ENCODE data around the gene RAPGEF1.
"Not testable (repeated sequence)": the region's sequence is repeated elsewhere in the genome, so short reads cannot be mapped to it uniquely, and the experiment has no call there.

The RAPGEF1 gene

DNA sequence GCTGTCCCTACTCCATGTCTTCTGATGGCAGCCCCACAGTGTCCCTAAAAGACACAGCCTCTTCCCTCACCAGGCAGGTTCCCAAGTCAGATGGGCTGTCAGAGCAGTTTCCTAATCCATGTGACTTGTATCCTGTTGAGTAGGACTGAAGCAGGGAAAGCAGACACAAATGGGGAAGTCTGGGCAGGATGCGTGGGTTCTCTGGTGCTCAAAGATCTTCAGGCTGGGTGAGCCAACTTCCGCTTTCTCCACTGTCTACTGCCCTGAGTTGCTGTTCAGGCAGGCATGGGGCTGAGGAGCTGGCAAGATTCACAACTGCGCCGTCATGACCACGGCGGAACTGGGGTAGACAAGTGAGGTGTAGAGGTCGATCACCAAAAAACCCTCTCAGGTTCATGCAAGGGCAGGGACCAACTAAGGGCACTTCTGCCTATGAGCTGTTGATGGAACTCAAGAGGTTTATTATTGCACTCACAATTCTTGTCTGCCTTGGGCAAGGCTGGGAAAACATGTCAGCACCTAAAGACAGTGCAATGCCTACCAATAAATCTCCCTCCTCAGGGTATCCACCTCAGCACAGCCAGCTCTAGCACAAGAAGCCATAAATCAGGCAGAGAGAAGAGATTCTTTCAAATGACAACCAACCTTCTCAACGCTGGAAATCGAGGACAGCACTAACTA, 83.4 kb downstream of the RAPGEF1 start:
- ChIA-PET CTCF (interaction anchor here (0.8 to 1.4 kb wide), 3 partner anchors 9 to 16 kb away, joined by 3 to 6 read pairs (median 3); no protein-coding TSS in a partner anchor), POLR2A (no interaction called here)
- TF ChIP-seq, protein P1, sequence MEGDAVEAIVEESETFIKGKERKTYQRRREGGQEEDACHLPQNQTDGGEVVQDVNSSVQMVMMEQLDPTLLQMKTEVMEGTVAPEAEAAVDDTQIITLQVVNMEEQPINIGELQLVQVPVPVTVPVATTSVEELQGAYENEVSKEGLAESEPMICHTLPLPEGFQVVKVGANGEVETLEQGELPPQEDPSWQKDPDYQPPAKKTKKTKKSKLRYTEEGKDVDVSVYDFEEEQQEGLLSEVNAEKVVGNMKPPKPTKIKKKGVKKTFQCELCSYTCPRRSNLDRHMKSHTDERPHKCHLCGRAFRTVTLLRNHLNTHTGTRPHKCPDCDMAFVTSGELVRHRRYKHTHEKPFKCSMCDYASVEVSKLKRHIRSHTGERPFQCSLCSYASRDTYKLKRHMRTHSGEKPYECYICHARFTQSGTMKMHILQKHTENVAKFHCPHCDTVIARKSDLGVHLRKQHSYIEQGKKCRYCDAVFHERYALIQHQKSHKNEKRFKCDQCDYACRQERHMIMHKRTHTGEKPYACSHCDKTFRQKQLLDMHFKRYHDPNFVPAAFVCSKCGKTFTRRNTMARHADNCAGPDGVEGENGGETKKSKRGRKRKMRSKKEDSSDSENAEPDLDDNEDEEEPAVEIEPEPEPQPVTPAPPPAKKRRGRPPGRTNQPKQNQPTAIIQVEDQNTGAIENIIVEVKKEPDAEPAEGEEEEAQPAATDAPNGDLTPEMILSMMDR (IDR thresholded peaks at IDR 0.05; ENCODE audit: control extremely low read depth, extremely low read depth, low read depth, missing control alignments), result no peak
- peak; percentile 69 for DNase-seq (ENCODE audit: extremely low spot score)

DNA sequence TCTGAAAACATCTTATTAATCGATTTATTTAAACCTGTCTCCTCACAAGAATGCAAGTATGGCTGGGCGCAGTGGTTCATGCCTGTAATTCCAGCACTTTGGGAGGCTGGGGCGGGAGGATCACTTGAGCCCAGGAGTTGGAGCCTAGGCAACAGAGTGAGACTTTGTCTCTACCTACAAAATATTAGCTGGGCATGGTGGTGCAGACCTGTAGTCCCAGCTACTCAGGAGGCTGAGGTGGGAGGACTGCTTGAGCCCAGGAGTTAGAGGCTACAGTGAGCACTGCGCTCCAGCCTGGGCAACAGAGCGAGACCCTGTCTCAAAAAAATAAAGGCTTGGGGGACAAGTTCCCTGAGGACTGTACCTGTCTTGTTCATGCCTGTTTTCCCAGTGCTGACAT, 85.5 kb downstream of the RAPGEF1 start:
- CTCF ChIA-PET, result interaction anchor here (1.2 to 4.8 kb wide), 3 partner anchors 11 to 84 kb away, joined by 3 to 27 read pairs (median 5); no protein-coding TSS in a partner anchor
- not testable (repeated sequence) for DNase-seq (ENCODE audit: extremely low spot score)
- POLR2A ChIA-PET, result interaction anchor here (1.2 kb wide), 1 partner anchor 12 kb away, joined by 3 read pairs; no protein-coding TSS in a partner anchor

DNA sequence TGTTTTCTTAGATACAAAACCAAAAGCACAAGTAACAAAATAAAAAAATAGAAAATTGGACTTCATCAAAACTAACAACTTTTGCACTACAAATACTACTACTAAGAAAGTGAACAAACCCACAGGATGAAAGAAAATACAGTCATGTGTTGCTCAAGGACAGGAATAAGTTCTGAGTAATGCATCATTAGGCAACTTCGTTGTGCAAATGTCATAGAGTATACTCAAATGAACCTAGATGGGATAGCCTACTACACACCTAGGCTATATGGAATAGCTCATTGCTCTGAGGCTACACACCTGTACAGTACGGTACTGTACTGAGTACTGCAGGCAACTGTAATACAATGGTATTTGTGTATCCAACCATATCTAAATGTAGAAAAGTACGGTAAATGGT, 88.3 kb downstream of the RAPGEF1 start:
- ChIA-PET CTCF (interaction anchor here (1.0 to 4.8 kb wide), 5 partner anchors 8 to 89 kb away, joined by 3 to 27 read pairs (median 6); no protein-coding TSS in a partner anchor), POLR2A (no interaction called here)
- no peak for DNase-seq (ENCODE audit: extremely low spot score)
- TF ChIP-seq, protein P1 (IDR thresholded peaks at IDR 0.05; ENCODE audit: control extremely low read depth, extremely low read depth, low read depth, missing control alignments), result no peak

DNA sequence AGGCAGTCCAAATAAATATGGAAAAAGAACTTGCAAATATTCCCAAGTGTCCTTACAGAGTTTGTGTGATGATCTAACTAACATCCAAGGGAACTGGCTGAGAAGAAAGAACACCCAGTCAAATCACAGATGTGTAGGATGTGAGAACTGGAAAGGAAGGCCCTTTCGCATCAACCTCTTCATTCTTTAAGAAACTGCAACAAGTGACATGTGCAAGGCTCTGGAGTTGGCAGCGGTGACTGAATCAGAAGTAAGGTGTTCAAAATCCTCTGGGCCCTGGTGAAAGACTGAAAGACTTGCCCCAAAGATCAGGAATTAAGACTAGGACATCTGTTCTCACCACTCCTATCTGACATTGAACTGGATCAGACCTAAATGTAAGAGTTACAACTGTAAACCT, 88.7 kb downstream of the RAPGEF1 start:
- TF ChIP-seq, protein P1 (IDR thresholded peaks at IDR 0.05; ENCODE audit: control extremely low read depth, extremely low read depth, low read depth, missing control alignments), result no peak
- no peak for DNase-seq (ENCODE audit: extremely low spot score)
- ChIA-PET POLR2A (no interaction called here), CTCF (interaction anchor here (1.1 to 4.8 kb wide), 6 partner anchors 8 to 89 kb away, joined by 3 to 27 read pairs (median 3); no protein-coding TSS in a partner anchor)

DNA sequence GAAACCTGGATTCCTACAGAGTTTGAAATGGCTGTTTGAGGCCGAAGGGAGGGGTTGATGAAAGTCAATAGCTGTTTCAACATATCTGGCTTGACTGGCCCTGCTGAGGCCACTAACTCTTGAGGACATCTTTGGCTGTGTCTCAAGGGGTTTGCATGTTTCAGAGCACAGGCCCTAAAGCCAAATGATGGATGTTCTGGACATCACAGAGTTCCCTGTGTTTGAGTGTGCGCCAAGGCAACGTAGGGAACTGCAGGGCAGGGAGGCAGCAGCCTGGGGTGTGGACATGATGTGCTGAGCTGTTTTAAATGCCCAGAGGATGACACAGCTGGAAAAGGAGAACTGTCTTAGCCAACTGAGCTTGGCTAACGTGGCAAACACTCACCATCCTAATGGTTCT, 89.6 kb downstream of the RAPGEF1 start:
- POLR2A ChIA-PET, result no interaction called here
- no peak for DNase-seq (ENCODE audit: extremely low spot score)
- CTCF ChIA-PET, result interaction anchor here (1.1 to 1.2 kb wide), 3 partner anchors 8 to 29 kb away, joined by 3 read pairs; no protein-coding TSS in a partner anchor
- TF ChIP-seq, protein P1 (IDR thresholded peaks at IDR 0.05; ENCODE audit: control extremely low read depth, extremely low read depth, low read depth, missing control alignments), result no peak

DNA sequence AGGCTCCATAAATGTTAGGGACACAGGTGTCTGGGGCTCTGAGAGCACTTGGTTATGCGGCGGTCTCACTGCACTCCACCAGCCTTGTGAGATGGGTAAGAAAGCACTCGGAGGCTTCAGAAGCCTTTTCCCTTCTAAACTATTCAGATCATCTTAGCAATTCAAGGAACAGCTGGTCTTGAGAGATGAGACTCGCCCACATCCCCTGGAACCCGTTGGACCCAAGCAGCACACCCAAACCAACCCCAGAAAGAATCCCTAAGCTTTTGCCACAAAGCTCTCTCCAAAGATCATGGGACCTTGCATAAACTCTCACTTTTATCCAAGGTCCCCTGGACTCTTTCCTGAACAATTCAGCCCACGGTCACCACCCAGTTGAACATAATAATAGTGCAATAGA, 90.2 kb downstream of the RAPGEF1 start:
- CTCF ChIA-PET, result no interaction called here
- POLR2A ChIA-PET, result no interaction called here

More for the DNA sequence above, 90.2 kb downstream of the RAPGEF1 start:
- no peak for DNase-seq (ENCODE audit: extremely low spot score)
- TF ChIP-seq, protein P1 (IDR thresholded peaks at IDR 0.05; ENCODE audit: control extremely low read depth, extremely low read depth, low read depth, missing control alignments), result no peak

Data from GM10248 (cell line).